Gastroesophageal sphincter (tissue), 3 donors: Measurements from ENCODE around the gene EXOSC2.

Experiments
- EP300 ChIP-seq: sonication (generic); formaldehyde crosslinking; IDR thresholded peaks from one replicate; pipeline ENCODE4 v1.6.1; 2017; ENCODE audit warnings: antibody characterized with exemption, mild to moderate bottlenecking
- POLR2A ChIP-seq, 2 donors: fragments of 450-650 bp; IDR thresholded peaks; one replicate each; pipeline ENCODE4 v1.6.1; 2017; ENCODE audit warnings: antibody characterized with exemption in 2 of 2, mild to moderate bottlenecking in 2 of 2, moderate library complexity in 1 of 2
- POLR2AphosphoS5 ChIP-seq: sonication (generic); formaldehyde crosslinking; IDR thresholded peaks from one replicate; pipeline ENCODE4 v1.6.1; 2017; ENCODE audit warnings: antibody characterized with exemption
- TF ChIP-seq, protein P1 (sequence below), 4 experiments: fragments of 200-600 bp in 2 of 4; fragments of 450-650 bp in 2 of 4; sonication (generic) in 1 of 4; IDR thresholded peaks; one replicate each; pipeline ENCODE4 v1.5.1; 2017 to 2019; ENCODE audit warnings: antibody characterized with exemption in 4 of 4, mild to moderate bottlenecking in 2 of 4, moderate library complexity in 2 of 4

GRCh38 chr9:130736834-130737233, 43.3 kb downstream of the EXOSC2 start:
- TF ChIP-seq, protein P1, sequence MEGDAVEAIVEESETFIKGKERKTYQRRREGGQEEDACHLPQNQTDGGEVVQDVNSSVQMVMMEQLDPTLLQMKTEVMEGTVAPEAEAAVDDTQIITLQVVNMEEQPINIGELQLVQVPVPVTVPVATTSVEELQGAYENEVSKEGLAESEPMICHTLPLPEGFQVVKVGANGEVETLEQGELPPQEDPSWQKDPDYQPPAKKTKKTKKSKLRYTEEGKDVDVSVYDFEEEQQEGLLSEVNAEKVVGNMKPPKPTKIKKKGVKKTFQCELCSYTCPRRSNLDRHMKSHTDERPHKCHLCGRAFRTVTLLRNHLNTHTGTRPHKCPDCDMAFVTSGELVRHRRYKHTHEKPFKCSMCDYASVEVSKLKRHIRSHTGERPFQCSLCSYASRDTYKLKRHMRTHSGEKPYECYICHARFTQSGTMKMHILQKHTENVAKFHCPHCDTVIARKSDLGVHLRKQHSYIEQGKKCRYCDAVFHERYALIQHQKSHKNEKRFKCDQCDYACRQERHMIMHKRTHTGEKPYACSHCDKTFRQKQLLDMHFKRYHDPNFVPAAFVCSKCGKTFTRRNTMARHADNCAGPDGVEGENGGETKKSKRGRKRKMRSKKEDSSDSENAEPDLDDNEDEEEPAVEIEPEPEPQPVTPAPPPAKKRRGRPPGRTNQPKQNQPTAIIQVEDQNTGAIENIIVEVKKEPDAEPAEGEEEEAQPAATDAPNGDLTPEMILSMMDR (IDR thresholded peaks at IDR 0.05) = no peak
- no peak for TF ChIP-seq EP300
- TF ChIP-seq POLR2A (IDR thresholded peaks at IDR 0.05) = no peak
- no peak for TF ChIP-seq POLR2AphosphoS5
